COLO668 (cell line): ENCODE measurements around the gene DLG2.
"Not testable (repeated sequence)": the region's sequence is repeated elsewhere in the genome, so short reads cannot be mapped to it uniquely, and the experiment has no call there.

Experiments
- DNase-seq: peaks from one replicate; lab custom pipeline; 2025; ENCODE audit not compliant: unreplicated experiment; lab: John Stamatoyannopoulos, UW

DLG2 gene

DNA sequence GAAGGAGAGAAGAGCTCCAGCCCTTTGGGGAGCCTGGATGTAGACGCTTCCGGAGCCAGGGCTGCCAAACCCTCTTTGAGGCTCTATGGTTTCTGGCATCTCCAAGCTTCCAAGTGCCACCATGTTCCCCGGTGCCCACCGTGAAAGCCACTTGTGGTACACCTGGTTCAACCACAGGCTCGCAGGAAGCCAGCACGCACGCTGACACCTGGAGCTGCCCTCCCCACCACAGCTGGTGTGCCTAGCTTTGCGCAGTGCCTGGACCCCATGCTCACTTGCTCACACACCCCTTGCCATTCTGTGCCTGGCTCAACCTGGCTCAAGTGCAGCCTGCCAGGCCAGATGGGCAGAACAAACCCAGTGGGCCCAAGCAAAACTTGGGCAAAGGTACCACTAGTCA lies 831.4 kb downstream of the DLG2 start:
- DNase-seq, result no peak

- no peak for DNase-seq
These were observed 832.3 kb downstream of the DLG2 start for GRCh38 chr11:84794663-84795443.

- no peak for DNase-seq
These were observed 833.8 kb downstream of the DLG2 start for GRCh38 chr11:84793318-84793717.

DNA sequence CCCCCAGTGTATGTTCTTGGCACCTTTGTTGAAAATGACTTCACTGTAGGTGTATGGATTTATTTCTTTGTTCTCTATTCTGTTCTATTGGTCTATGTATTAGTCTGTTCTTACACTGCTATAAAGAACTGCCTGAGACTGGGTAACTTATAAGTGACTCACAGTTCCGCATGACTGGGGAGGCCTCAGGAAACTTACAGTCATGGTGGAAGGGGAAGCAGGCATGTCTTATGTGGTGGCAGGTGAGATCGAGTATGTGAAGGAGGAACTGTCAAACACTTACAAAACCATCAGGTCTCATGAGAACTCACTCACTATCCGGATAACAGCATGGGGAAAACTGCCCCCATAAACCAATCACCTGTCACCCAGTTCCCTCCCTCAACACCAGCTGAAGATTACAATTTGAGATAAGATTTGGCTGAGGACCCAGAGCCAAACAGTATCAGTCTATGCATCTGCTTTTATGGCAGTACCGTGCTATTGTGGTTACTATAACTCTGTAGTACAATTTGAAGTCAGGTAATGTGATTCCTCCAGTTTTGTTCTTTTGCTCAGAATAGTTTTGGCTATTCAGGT lies 836.2 kb downstream of the DLG2 start:
- no peak for DNase-seq

GRCh38 chr11:84788220-84788619 lies 838.9 kb downstream of the DLG2 start:
- DNase-seq, result no peak

DNA sequence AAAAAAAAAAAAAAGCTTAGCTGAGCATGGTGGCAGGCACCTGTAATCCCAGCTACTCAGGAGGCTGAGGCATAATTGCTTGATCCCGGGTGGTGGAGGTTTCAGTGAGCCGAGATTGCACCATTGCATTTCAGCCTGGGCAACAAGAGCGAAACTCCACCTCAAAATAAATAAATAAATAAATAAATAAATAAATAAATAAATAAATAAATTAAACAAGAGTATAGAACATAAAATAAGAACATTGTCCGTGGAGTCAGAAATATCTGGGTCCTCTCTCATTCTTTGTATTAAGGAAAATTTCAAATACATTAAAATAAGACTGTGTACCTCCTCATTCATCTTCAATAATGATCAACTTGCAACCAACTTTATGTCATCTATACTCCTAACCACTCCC lies 843.0 kb downstream of the DLG2 start:
- DNase-seq, result not testable (repeated sequence)

GRCh38 chr11:84780689-84781293 lies 846.4 kb downstream of the DLG2 start:
- no peak for DNase-seq

DNA sequence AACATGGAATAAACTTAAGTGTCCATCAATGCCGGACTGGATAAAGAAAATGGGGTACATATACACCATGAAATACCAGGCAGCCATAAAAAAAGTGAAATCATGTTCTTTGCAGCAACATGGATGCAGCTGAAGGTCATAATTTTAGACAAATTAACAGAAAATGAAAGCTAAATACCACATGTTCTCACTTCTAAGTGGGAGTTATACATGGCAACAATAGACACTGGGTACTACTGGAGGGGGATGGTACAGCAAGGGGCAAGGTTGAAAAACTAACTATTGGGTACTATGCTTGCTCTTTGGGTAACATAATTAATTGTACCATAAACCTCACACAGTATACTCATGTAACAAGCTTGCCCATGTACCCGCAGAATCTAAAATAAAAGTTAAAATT lies 851.6 kb downstream of the DLG2 start:
- no peak for DNase-seq

DNA sequence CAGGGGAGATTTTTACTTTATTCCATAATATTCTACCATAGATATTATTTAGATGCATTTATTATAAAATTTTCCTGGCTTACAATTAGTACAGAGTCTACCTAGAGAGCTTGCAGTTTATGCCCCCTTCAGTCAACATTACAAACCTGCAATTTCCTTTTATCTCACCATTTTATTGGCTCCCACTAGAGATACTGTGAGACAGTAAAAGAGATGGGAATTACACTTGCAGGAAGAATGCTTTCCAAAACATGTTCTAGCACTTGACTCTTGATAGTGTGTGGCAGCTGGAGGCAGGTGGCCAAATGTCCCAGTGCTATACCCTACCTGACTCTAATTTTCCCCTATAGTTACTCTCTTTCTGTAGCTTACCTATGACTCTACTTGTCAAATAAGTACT lies 863.2 kb downstream of the DLG2 start:
- DNase-seq, result no peak

DNA sequence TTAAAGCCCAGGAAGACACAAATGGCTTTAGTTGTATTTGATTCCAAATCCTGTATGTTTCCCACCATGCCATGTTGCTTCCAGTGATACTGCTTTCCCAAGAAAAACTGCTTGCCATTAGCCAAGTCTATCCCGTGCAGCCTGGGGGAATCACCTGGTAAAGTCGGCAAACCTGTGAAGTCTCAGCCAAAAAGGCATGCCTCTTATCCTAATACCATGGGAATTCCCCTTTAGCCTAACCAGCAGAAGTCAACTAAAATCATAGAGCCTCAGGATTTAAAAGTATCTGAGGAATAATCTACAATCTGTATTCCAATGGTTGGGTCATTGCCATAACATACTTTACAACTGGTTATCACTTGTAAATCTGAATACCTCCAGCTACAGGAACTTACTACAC lies 869.4 kb downstream of the DLG2 start:
- no peak for DNase-seq

DNA sequence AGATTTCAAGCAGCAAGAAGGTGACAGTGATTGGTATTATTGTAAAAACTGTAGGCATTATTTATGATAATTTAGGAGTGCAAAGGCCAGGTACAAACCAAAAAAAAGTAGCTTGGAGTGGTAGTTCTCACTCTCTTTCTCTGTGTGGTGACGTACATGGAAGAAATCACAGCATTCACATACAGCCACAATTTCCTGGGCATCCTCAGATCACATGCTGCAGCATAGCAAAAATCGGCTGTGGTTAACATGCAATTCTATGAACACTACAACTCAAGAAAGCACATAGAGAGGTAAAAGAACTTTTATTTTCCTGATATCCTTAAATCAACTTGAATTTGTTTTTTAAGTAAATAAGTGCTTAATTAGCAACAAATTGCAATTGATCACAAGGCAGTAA lies 875.8 kb downstream of the DLG2 start:
- no peak for DNase-seq

DNA sequence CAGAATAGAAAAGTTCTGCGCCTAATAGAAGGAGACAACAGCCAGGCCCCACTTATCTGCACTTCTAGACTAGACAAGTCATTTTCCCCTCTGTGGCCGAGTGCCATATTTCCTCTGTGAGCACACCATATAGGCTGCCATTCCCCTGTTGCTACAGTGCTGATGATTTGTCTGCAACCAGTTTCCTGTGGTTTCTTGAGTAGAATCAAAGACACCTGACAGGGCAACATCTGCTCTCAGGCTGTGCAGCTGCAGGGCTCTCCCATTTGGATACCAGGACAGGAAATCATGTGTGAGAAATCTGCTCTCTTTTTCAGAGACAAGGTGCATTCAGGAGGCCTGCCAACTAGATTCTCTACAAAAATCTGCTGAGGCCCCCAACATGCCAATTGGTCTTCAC lies 879.3 kb downstream of the DLG2 start:
- no peak for DNase-seq

DNA sequence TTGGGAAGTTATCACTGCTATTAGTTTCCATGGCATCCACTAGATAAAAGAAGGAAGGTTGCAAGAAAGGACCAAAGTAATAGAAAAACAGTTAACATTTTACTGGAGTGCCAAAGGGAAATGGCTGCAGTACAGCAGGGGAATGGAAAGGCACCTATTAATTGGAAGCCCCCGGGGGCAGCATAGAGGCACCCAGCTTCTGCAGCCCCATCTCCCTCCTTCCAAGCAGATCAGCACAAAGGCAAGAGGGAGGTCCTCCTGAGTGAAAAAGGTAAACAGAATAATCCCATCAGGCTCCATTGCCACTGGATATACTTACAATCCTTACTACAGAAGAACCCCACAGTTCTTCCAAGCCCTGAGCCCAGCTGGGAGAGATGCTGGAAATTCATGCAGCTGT lies 887.1 kb downstream of the DLG2 start:
- no peak for DNase-seq

DNA sequence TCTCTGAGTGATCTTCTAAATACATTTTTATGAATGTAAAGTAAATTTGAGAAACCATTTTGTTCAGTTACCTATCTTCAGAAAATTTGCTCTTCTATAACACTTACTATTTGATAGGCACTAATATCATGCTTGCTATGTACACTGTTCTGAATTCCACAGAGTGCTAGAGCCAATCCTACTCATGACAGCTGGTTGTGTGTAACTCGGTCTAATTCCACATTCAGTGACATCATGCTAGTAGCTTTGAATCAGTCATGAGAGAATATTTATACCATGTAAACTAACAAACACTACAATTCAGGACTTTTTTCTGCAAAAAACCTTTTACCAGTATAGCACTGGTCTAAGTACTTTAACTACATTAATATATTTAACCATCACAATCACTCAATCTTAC lies 902.9 kb downstream of the DLG2 start:
- DNase-seq, result no peak

GRCh38 chr11:84722583-84723108 lies 904.5 kb downstream of the DLG2 start:
- DNase-seq, result no peak

DNA sequence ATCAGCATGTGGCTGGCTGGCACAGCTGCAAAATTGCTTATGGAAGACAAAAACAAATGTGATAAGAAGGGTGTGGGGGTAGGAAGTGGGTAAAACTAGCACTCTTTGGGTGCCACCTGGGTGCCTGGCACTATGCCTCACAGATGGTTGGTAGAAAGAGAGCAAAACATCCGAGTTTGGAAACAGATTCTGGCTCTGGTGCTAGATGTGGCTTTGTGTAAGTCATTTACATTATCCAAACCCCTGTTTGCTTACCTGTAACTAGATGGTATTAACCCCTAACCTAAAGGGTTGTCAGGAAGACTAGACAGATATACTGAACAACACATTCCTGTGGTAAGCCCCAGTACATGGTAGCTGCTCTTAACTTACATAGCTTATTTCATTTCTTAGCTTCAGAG lies 905.6 kb downstream of the DLG2 start:
- DNase-seq, result no peak

DNA sequence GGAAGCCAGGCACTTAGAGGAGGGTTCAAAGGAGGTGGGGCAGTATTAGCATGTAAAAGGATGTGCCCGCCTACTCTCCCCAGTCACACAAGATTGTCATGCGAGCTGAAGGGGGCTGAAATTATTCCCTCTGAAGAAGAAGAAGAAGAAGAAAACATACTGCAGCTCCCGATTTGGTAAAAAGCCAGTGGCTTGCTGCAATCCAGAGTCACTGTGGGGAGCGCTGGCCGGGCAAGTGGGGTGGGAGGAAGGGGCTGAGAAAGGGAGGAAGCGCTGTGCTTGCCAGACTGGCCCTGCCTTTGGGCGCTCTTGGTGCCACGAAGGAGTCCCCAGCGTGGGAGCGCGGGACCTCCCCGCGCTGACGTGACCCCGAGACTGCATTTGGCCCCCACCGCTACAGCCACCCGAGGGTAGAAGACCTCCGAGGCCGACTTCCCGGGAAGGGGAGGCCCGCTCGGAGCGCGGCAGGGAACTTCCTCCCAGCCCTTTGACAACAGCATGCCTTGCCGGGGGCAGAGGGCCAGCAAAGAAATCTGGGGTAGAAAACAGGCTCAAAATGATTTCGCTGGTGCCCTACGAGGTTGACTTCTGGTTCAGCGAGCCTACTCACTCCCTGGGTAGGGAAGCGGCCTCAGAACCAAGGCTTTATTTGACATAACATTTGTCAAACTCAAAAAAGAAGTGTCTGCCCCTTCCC lies 906.3 kb downstream of the DLG2 start:
- no peak for DNase-seq

DNA sequence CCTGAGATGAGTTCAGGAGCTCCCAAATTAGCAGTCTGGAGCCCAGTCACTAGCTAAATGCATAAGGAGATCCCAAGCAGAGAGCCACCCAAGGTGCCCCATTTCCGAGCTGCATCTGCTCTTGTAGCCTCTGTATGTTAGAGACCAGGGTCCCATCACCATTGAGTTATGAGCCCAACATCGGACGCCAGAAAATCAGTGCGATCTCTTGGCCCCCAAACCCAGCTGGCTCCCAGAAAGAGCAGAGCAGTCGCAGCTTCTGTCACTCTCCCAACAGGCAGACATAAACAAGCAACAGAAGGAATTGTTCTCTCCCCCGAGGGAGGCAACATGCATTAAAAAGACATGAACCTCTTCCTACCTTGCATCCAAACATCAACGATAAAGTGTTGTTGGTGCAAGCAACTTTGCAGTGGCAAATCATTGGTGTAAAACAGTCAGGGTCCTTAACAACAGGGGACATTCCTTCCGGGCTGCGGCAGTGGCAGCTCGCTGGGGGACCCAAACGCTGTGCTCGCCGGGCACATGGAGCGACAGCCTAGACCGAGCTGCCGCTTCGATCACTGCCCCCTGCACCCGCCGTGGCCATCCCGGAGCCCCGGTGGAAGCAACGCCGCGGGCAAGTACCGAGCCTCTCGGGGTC lies 907.1 kb downstream of the DLG2 start:
- no peak for DNase-seq

DNA sequence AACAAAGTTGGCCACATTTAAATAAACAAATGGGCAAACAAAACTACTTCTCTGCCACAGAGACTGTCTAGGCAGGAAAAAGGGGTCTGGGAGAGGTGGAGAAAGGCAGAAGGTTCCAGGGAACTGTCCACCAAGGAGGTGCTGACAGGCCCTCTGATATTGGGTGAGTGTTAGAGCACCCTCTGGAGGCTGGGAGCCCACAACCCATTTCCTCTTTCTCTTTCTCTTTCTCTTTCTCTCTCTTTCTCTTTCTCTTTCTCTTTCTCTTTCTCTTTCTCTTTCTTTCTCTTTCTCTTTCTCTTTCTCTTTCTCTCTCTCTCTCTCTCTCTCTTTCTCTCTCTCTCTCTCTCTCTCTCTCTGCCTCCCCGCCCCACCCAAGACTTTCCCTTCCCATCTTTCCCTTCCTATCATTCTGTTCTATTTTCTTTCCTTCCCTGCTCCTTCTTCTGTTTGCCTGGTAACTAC lies 912.8 kb downstream of the DLG2 start:
- DNase-seq, result no peak

DNA sequence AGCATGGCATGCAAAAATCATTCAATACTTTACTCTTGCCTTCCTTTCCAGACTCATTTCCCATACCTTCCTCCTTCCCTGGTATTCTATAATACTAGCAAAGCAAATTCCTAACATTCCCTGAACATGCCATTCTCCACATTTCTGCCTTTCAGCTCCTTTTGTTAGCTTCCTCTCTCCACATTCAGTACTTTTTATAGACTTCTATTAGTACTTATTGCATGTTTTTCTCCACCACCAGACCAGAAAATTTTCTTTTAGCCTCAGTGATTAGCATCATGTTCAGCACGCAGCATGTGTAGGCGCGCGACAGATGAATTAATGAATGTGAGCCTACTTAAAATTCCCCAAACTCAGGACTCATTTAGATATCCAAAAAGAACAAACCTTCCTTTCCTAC lies 935.3 kb downstream of the DLG2 start:
- no peak for DNase-seq

DNA sequence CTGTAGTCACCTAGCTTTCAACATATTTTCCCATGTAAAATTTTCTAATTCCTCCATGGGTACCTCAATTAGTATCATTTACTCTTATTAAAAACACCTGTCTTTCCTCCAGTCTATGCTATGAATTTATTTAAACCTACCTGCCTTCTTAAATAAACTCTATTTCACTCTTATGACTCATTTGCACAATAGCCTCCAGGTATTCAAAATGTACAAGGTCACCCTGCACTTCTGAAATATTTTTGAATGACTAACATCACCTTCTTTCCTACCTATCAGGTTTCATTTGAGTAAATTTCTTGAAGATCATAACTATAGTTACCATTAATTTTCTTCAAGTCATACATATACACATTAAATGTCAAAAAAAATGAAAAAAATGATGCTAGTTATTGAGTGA lies 939.7 kb downstream of the DLG2 start:
- no peak for DNase-seq
